ENCODE data around the gene TAF6.

DNA sequence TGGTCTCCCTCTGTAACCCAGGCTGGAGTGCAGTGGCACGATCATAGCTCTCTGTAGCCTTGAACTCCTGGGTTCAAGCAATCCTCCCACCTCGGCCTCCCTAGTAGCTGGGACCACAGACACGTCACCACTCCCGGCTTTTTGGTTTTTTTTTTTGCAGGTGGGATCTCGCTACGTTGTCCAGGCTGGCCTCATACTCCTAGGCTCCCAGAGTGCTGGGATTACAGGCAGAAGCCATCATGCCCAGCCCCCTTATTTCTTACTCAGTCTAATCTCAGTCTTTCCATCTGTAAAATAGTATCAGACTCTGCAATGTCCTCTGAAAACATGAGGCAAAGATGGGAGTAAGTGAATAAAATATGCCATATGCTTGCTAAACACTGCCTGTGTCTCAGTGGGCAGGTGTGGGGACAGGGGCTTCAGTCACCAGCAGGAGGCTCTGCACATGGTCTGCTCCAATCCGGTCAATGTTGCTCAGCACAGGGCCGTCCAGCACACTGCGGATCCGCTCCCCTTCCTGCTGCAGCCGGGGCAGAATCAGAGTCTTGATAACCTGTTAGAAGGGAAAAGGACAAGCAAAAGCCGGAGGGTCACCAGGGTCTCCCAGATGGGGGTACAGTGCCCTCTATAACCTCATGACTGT is 9.5 kb downstream of the TAF6 start:
- TF ChIP-seq, protein P1, sequence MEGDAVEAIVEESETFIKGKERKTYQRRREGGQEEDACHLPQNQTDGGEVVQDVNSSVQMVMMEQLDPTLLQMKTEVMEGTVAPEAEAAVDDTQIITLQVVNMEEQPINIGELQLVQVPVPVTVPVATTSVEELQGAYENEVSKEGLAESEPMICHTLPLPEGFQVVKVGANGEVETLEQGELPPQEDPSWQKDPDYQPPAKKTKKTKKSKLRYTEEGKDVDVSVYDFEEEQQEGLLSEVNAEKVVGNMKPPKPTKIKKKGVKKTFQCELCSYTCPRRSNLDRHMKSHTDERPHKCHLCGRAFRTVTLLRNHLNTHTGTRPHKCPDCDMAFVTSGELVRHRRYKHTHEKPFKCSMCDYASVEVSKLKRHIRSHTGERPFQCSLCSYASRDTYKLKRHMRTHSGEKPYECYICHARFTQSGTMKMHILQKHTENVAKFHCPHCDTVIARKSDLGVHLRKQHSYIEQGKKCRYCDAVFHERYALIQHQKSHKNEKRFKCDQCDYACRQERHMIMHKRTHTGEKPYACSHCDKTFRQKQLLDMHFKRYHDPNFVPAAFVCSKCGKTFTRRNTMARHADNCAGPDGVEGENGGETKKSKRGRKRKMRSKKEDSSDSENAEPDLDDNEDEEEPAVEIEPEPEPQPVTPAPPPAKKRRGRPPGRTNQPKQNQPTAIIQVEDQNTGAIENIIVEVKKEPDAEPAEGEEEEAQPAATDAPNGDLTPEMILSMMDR (IDR thresholded peaks at IDR 0.05), result no peak
- no peak for TF ChIP-seq EP300 (IDR thresholded peaks at IDR 0.05; ENCODE audit: low read depth)

Data from transverse colon (tissue), 3 donors.